Activated CD4-positive, alpha-beta T cell treated with anti-CD3 and anti-CD28 coated beads, Interleukin-2, amount 10 ng/mL, durations not matched to agents 24 days and 14 days (primary cell): Measurements from ENCODE around the gene ATF6B. TPM values are rescaled to one million over a fixed set of nuclear protein-coding genes. Genes with fewer than 3 reads are reported as not detected.
"Not testable (repeated sequence)": the region's sequence is repeated elsewhere in the genome, so short reads cannot be mapped to it uniquely, and the experiment has no call there.

Experiments
- DNase-seq: peaks from one replicate; pipeline ENCODE4 v3.0.0; 2022
- H3K27ac Mint-ChIP-seq: one replicate; pipeline ENCODE4 v1.8.0; 2022; ENCODE audit warnings: mild to moderate bottlenecking, mixed read lengths
- H3K27me3 Mint-ChIP-seq: one replicate; pipeline ENCODE4 v1.8.0; 2022; ENCODE audit warnings: mixed read lengths
- H3K36me3 Mint-ChIP-seq: one replicate; pipeline ENCODE4 v1.8.0; 2022; ENCODE audit warnings: low read depth, mild to moderate bottlenecking, mixed read lengths
- H3K4me1 Mint-ChIP-seq: one replicate; pipeline ENCODE4 v1.8.0; 2021; ENCODE audit warnings: mixed read lengths
- H3K4me3 Mint-ChIP-seq: one replicate; pipeline ENCODE4 v1.8.0; 2022; ENCODE audit warnings: mild to moderate bottlenecking, moderate library complexity, mixed read lengths
- H3K9me3 Mint-ChIP-seq: one replicate; pipeline ENCODE4 v1.8.0; 2021; ENCODE audit warnings: mixed read lengths
- intact Hi-C: fragments of 100-400 bp; cut with micrococcal nuclease; formaldehyde crosslinking; loops from one replicate; pipeline ENCODE4 v1.15.1; 2023
- total RNA-seq: library from RNA; stranded (reverse); gene quantifications from 2 replicates; pipeline ENCODE4 v1.2.3, GENCODE V29; 2022

ATF6B gene
- total RNA-seq, 1 donor from 2014 or later: 81.0 TPM

DNA sequence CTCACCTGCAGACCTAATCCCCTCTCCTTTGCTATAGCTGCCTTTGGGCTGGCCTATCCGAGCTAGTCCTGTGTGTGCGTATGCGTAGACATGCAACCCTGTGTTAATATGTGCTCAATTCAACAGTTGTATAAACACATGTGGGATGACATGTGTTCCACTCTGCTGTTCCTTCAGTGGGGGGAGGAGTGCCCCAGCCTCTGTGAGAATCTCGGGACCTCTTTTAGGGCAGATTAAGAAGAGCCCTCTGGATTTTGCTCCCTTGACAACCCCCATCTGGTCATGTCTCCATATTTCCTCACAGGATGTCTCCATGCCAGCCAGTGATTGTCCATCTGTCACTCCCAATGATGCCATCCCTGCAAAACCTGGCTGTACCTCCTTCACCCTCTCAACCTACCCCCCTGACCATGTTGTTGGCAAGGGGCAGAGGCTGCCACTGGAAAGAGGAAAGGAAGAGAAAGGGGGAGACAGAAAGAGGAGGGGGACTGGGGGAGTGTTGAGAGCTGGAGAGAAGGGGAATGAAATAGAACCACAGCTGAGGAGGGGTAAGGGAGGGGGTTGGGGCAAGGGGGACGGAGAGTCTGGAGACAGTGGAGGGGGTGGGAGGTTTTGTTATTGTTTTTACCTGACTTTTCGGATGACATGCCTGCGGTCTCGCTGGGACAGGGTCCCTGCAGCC, 23.3 kb upstream of the ATF6B start:
- Mint-ChIP-seq H3K27ac (no peak overlapping the region), H3K36me3 (no peaks in the 10 kb centered on the region), H3K4me3 (peak overlapping the region; percentile 41), H3K4me1 (peaks cover 39% of the 10 kb centered on the region), H3K27me3 (peaks cover 59% of the 10 kb centered on the region), H3K9me3 (no peaks in the 10 kb centered on the region)
- DNase-seq: no peak
- intact Hi-C loops: loop anchor here (10.0 kb wide), 1 partner anchor 107 kb away; no protein-coding TSS in a partner anchor

DNA sequence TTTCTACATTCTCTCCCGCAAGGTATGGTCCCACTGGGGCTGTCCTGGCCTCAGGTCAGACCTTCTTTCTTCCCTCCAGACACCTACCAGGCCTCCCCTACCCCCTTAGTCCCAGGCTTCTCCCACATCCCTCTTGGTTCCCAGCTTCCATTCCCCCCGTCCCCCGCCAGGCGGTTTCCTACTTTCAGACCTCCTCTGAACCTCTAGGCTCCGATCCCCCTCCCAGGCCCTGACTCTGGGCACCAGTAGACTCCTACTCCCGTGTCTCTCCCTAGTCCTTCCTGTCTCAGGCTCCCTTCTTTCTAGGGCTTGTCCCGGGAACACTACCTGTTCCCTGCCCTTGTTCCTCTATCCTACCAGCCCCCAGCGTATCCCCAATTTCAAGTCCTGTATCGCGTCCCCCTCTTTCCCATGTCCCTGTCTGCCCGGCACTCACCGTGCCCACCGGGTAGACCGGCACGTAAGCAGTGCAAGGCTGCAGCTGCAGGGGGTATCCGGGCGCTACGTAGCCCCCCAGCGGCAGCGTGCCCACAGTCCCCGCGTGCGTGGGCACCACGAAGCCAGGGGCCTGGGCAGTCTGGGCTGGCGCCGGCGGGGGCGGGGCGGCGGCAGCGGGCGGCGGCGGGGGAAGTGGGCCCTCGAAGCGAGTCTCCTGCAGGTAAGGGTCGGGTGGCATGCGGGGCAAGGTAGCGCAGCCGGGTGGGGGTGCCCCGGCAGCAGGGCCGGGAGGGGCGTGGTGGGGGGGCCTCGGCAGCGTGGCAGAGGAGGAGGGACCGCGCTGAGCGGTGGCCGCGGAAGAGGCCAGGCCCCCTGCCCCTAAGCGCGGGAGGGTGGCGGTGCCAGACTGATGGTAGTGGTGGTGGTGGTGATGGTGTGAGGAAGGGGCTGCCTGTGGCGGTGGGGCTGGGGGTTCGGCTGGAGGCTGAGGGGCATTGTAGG, 22.2 kb upstream of the ATF6B start:
- H3K36me3 Mint-ChIP-seq: no peaks in the 10 kb centered on the region
- H3K4me1 Mint-ChIP-seq: peaks cover 35% of the 10 kb centered on the region
- H3K4me3 Mint-ChIP-seq: peak overlapping the region; percentile 13
- DNase-seq: no peak
- no peak overlapping the region for H3K27ac Mint-ChIP-seq
- peaks cover 66% of the 10 kb centered on the region for H3K27me3 Mint-ChIP-seq
- H3K9me3 Mint-ChIP-seq: no peaks in the 10 kb centered on the region
- intact Hi-C loops: loop anchor here (10.0 kb wide), 1 partner anchor 105 kb away; no protein-coding TSS in a partner anchor

DNA sequence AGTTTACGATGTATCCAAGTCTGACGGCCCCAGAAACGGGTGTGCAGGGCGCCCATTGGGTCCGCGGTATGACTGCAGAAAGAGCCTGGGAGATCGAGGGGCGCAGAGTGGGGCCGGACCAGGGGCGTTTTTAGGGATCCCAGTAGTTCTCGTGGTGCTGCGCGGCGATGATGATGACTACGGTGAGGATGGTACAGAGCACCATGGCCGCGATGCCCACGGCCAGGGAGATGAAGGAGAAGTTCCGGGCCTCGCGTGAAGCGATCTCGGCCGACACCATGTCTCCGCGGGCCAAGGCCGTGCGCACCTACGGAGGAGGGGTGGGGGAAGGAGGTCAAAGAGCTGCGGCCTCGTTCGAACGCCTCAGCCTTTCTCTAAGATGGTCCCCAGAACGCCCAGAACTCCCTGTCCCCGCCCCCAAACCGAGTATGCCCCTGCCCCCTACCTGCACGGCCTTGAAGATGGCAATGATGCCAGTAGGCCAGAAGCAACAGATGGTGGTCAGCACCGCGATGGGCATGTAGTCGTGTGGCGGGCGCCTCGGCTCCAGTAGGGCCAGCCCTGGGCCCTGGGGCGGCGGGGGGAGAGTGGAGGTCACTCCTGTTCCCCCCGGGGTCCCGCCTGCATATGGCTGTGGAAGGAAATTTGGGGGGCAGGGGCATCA, 21.2 kb upstream of the ATF6B start:
- Mint-ChIP-seq H3K4me3 (peak overlapping the region; percentile 86), H3K36me3 (no peaks in the 10 kb centered on the region), H3K27ac (peak overlapping the region; percentile 55), H3K27me3 (peaks cover 69% of the 10 kb centered on the region), H3K4me1 (peaks cover 29% of the 10 kb centered on the region), H3K9me3 (no peaks in the 10 kb centered on the region)
- DNase-seq: no peak
- intact Hi-C loops: no loop called here

DNA sequence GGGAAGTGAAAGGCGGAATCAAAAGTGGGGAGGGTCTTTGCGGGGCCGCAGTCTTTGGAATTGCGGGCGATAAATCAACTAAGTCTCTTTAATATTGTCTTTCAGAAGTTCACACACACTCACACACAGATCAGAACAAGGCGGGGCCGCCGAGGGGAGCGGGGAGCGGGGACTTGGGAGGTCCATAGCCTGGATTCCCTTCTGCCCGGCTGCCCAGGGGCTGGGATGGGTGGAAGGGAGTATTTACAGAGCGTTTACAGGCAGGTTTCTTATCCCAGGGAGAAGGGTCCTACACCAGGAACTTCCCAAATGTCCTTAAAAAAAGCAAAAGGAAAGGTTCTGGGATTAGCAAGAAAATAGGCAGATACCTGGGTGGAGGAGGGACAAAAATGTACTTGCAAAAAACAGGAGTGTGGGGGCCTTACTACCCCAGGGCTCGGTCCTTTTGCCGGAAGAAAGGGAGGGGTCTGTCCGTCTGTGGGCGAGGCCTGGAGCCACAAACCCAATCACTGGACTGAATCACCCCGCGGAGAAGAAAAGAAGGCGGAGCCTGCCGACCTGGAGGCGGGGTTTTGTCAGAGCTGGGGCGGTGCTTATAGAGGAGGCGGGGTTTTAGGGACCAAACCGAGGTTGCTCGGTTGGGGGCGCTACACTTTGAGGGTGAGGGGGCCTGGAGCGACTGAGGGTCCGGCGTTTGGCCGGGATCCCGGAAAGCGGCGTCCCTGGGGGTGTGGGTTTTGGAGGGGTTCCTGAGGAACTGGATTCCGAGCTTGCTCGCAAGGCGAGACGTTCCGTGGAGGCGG, 20.4 kb upstream of the ATF6B start:
- intact Hi-C loops: no loop called here
- H3K4me3 Mint-ChIP-seq: peak overlapping the region; percentile 86
- peak overlapping the region; percentile 55 for H3K27ac Mint-ChIP-seq
- H3K36me3 Mint-ChIP-seq: no peaks in the 10 kb centered on the region
- H3K4me1 Mint-ChIP-seq: peaks cover 29% of the 10 kb centered on the region
- peaks cover 69% of the 10 kb centered on the region for H3K27me3 Mint-ChIP-seq
- H3K9me3 Mint-ChIP-seq: no peaks in the 10 kb centered on the region
- DNase-seq: peak; percentile 93

DNA sequence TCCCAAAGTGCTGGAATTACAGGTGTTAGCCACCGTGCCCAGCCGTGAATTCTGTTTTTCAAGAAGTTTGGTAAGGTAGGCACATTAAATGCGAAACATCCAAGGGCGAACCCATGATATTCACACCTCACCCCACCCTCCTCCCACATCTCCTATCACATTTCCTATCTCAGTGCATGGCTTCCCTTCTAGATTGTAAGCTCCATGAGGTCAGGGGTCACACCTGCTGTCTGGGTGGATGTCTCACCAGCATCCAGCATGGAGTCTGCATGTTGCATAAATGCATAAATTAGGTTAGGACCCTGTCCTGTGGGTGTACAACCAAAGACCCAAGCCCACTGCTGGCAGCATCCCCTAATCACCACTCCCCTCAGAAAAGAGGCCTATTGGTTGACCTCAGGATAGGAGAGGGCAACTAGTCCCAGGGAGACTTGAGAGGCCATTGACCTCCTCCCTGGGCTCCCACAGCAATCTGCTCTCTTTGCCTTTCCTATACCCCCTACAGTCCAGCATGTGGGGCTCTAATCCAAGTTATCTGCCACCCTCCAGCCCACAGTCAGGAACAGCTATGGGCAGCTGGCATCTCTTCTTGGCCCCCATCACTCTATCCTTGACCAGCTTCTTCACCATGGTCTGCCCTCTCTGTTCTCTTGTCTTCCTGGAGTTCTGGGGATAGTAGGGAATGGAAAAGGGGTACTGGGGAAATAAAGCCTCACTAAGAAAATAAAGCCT, 19.5 kb upstream of the ATF6B start:
- no peak for DNase-seq
- peaks cover 61% of the 10 kb centered on the region for H3K27me3 Mint-ChIP-seq
- no peaks in the 10 kb centered on the region for H3K36me3 Mint-ChIP-seq
- intact Hi-C loops: no loop called here
- peaks cover 22% of the 10 kb centered on the region for H3K4me1 Mint-ChIP-seq
- no peak overlapping the region for H3K27ac Mint-ChIP-seq
- no peaks in the 10 kb centered on the region for H3K9me3 Mint-ChIP-seq
- H3K4me3 Mint-ChIP-seq: no peak overlapping the region

DNA sequence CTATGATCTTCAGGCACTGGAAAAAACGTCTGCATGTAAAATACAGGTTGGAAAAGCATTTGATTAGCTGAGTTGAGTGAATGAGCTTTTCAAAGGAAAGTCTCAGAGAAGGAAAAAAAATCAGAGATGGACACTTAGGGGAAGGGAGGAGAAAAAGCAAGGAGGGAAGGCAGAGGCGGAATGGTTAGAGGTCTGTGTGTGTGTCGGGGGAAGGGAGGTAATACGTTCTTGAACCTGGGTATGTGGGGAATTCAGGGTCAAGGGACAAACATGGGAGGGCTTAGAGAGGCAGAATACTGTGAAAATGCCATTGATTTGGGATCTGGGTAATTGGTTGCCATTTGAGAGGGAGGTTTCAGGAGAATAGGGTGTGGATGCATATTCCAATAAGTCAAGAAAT, 18.6 kb upstream of the ATF6B start:
- Mint-ChIP-seq H3K27ac (no peak overlapping the region), H3K4me1 (peaks cover 20% of the 10 kb centered on the region), H3K36me3 (no peaks in the 10 kb centered on the region), H3K9me3 (no peaks in the 10 kb centered on the region), H3K27me3 (peaks cover 59% of the 10 kb centered on the region), H3K4me3 (no peak overlapping the region)
- no peak for DNase-seq
- intact Hi-C loops: no loop called here

DNA sequence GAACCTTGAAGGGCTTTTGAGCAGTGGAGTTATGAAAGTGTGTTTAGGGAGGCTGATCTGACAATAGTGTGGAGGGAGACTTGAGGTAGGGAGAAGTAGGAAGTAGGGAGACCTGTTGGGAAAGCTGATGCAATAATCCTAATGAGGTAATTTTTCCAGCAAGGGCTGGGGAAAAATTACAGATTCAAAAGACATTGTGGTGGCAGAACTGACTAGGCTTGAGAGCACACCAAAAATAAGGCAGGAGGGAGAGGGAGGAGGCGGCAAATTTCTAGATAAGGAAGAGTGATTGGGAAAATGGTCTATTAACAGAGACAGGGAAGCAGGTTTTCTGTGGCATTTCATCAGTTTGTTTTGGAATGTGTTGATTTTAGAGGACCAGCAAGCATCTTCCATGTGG, 18.2 kb upstream of the ATF6B start:
- Mint-ChIP-seq H3K4me3 (no peak overlapping the region), H3K27me3 (peaks cover 59% of the 10 kb centered on the region), H3K4me1 (peaks cover 18% of the 10 kb centered on the region), H3K36me3 (no peaks in the 10 kb centered on the region), H3K9me3 (no peaks in the 10 kb centered on the region), H3K27ac (no peak overlapping the region)
- intact Hi-C loops: no loop called here
- DNase-seq: no peak

DNA sequence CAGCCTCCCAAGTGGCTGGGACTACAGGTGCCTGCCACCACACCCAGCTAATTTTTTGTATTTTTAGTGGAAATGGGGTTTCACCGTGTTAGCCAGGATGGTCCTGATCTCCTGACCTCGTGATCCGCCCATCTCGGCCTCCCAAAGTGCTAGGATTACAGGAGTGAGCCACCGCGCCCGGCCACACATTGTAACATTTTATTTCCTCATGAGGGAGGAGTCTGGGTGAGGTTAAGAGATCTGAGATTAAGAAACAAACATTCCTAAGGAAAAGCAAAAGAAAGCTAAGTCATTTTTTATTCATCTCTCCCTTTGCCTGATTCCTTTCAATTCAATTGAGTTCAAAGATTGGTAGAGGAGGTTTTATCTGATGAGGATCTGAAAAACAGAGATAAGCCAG, 16.2 kb upstream of the ATF6B start:
- Mint-ChIP-seq H3K4me1 (peaks cover 12% of the 10 kb centered on the region), H3K27me3 (peaks cover 49% of the 10 kb centered on the region)
- H3K9me3 Mint-ChIP-seq, intact Hi-C loops, H3K27ac Mint-ChIP-seq, H3K36me3 Mint-ChIP-seq, H3K4me3 Mint-ChIP-seq, DNase-seq: not testable (repeated sequence)

DNA sequence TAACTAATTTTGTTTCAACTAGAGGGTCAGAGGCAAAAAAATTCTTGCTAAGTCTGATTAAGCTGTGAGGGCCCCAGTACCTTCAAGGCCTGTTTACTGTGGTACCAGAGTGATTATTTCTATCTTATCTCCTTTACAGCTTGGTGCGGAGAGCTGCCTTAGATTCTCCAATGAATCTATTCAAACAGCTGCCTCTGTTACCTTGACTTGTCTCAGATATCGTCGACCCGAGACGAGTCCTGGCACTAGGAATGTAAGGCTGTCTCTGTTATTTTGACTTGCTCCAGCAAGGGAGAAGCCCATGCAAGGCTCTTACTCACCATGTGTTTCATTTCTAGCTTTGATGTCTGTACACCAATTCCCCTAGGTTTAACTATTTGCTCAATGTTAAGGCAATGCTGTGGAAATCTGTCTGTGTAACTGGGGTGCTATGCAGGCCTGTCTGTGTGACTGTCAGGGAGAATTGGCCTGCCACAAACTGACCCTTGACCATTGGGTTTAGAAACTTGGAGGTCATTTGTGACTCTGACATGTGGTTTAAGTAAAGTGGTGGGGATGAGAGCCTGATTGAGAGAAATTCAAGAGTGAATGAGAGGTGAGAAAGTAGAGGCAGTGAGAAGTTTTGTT, 12.5 kb upstream of the ATF6B start:
- H3K36me3 Mint-ChIP-seq: no peaks in the 10 kb centered on the region
- H3K9me3 Mint-ChIP-seq: no peaks in the 10 kb centered on the region
- H3K4me1 Mint-ChIP-seq: no peaks in the 10 kb centered on the region
- no peak overlapping the region for H3K27ac Mint-ChIP-seq
- intact Hi-C loops: no loop called here
- H3K27me3 Mint-ChIP-seq: peaks cover 19% of the 10 kb centered on the region
- H3K4me3 Mint-ChIP-seq: no peak overlapping the region
- no peak for DNase-seq

DNA sequence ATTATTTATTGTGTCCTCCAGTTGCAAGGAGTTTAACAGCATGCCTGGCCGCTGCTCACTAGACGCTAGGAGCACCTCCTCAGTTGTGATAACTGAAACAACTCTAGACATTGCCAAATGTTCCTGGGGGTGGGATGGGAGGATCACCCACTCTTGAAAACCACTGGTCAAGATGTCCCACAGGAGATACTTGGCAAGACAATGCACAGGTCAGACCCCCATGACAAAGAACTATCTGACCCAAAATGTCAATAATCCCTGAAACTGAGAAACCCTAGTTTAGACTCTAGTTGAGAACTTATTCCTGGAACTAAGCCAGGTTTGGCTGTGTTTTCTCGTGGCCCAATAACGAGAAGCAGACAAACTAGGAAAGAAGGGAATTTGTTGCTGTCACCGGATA, 11.5 kb upstream of the ATF6B start:
- no peaks in the 10 kb centered on the region for H3K36me3 Mint-ChIP-seq
- no peaks in the 10 kb centered on the region for H3K9me3 Mint-ChIP-seq
- H3K4me1 Mint-ChIP-seq: no peaks in the 10 kb centered on the region
- peaks cover 21% of the 10 kb centered on the region for H3K27me3 Mint-ChIP-seq
- H3K4me3 Mint-ChIP-seq: no peak overlapping the region
- no peak overlapping the region for H3K27ac Mint-ChIP-seq
- intact Hi-C loops: no loop called here
- DNase-seq: no peak

DNA sequence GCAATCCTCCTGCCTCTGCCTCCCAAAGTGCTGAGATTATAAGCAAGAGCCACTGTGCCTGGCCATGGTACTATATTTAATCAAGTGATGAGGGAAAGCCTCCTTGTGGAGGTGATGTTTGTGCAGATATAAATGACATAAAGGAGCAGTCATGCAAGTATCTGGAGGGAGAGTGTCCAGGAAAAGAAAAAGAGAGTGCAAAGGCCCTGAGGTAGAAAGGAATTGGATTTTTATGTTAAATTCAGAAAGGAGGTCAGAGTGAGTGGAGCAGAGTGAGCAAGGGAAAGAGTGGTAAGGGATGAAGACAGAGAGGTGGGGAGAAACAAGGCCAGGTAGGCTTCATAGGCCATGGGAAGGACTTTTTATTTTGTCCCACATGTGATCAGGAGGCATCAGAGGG, 9.4 kb upstream of the ATF6B start:
- H3K36me3 Mint-ChIP-seq: no peaks in the 10 kb centered on the region
- intact Hi-C loops: no loop called here
- no peak overlapping the region for H3K4me3 Mint-ChIP-seq
- DNase-seq: no peak
- peaks cover 25% of the 10 kb centered on the region for H3K27me3 Mint-ChIP-seq
- no peaks in the 10 kb centered on the region for H3K4me1 Mint-ChIP-seq
- no peak overlapping the region for H3K27ac Mint-ChIP-seq
- no peaks in the 10 kb centered on the region for H3K9me3 Mint-ChIP-seq

DNA sequence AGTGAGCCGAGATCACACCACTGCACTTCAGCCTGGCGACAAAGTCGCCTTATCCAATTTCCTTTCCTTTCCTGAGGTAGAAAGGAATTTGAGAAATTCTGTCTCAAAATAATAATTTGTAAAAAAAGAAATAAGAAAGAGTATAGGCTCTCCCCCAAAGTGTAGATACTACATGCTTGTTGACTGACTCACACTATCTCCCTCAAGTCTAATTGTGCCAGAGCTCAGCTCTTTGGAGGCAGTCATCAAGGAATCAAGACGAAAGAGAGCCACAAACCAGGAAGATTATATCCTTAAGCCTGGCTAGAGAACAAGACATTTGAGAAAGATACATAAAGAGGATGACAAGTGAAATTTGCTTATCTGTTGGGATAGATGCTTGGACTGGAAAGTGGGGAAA, 5.7 kb upstream of the ATF6B start:
- H3K27ac Mint-ChIP-seq: no peak overlapping the region
- H3K36me3 Mint-ChIP-seq: no peaks in the 10 kb centered on the region
- no peak overlapping the region for H3K4me3 Mint-ChIP-seq
- peaks cover 17% of the 10 kb centered on the region for H3K27me3 Mint-ChIP-seq
- intact Hi-C loops: no loop called here
- DNase-seq: no peak
- H3K4me1 Mint-ChIP-seq: peaks cover 12% of the 10 kb centered on the region
- no peaks in the 10 kb centered on the region for H3K9me3 Mint-ChIP-seq
